CD4-positive, alpha-beta T cell (primary cell): ENCODE results near the gene CCN5. TPM values are rescaled to one million over a fixed set of nuclear protein-coding genes. Genes with fewer than 3 reads are reported as not detected.

Experiments
- ATAC-seq: fragments of 200-7000 bp; cut with Tn5 transposase; one replicate; pipeline ENCODE4 v1.10.0; 2022; ENCODE audit warnings: mild to moderate bottlenecking; ENCODE audit not compliant: poor library complexity
- CTCF ChIA-PET: fragments of 350-600 bp; sonication (Branson Sonifier 250); formaldehyde crosslinking; loops from one replicate; lab custom pipeline; 2021; ENCODE audit warnings: antibody characterized with exemption, inconsistent platforms; lab: Charles Lee
- POLR2A ChIA-PET: fragments of 350-600 bp; sonication (Branson Sonifier 250); formaldehyde crosslinking; loops from one replicate; lab custom pipeline; 2021; ENCODE audit warnings: antibody characterized with exemption, inconsistent platforms; lab: Charles Lee
- DNase-seq, 14 experiments: peaks; one replicate each; pipeline ENCODE4 v3.0.0-alpha.2; 2013 to 2020; ENCODE audit warnings: mixed read lengths in 2 of 14
- H3K27ac ChIP-seq, 2 donors: one replicate each; pipeline versions ENCODE4 v1.5.1 to v1.7.0; 2013; ENCODE audit warnings: low read length in 2 of 2, low read depth in 1 of 2, mild to moderate bottlenecking in 1 of 2
- H3K27me3 ChIP-seq, 2 experiments: 1 replicate in 1 of 2; 2 replicates in 1 of 2; pipeline versions ENCODE4 v1.6.1 to v1.7.0; 2013; ENCODE audit warnings: low read length in 2 of 2, control low read depth in 1 of 2, mild to moderate bottlenecking in 1 of 2, moderate library complexity in 1 of 2; ENCODE audit not compliant: insufficient read depth in 2 of 2, control insufficient read depth in 1 of 2
- H3K36me3 ChIP-seq: one replicate; pipeline ENCODE4 v1.6.1; 2013; ENCODE audit warnings: low read length, control low read depth; ENCODE audit not compliant: insufficient read depth
- H3K4me1 ChIP-seq: one replicate; pipeline ENCODE4 v1.6.1; 2013; ENCODE audit warnings: low read length, control low read depth; ENCODE audit not compliant: insufficient read depth
- H3K4me3 ChIP-seq: one replicate; pipeline ENCODE4 v1.5.1; 2013; ENCODE audit warnings: mild to moderate bottlenecking, low read length, moderate library complexity
- H3K9me3 ChIP-seq, 2 experiments: 1 replicate in 1 of 2; 2 replicates in 1 of 2; pipeline versions ENCODE4 v1.6.1 to v1.7.0; 2013; ENCODE audit warnings: low read length in 2 of 2, mild to moderate bottlenecking in 2 of 2, control low read depth in 1 of 2, moderate library complexity in 1 of 2; ENCODE audit not compliant: control insufficient read depth in 1 of 2, insufficient read depth in 1 of 2
- H3K27ac Mint-ChIP-seq: one replicate; pipeline ENCODE4 v1.8.0; 2020; ENCODE audit warnings: mixed read lengths
- H3K27me3 Mint-ChIP-seq: one replicate; pipeline ENCODE4 v1.8.0; 2021; ENCODE audit warnings: mixed read lengths
- H3K36me3 Mint-ChIP-seq: one replicate; pipeline ENCODE4 v1.8.0; 2021; ENCODE audit warnings: low read depth, mixed read lengths
- H3K4me1 Mint-ChIP-seq: one replicate; pipeline ENCODE4 v1.8.0; 2021; ENCODE audit warnings: low read depth, mixed read lengths
- H3K4me3 Mint-ChIP-seq: one replicate; pipeline ENCODE4 v1.8.0; 2020; ENCODE audit warnings: mild to moderate bottlenecking, mixed read lengths
- H3K9me3 Mint-ChIP-seq: one replicate; pipeline ENCODE4 v1.8.0; 2020; ENCODE audit warnings: mixed read lengths
- CTCF ChIP-seq: fragments of 200-600 bp; IDR thresholded peaks from one replicate; pipeline ENCODE4 v1.8.0; 2022; ENCODE audit warnings: antibody characterized with exemption, mild to moderate bottlenecking
- intact Hi-C, 2 experiments: fragments of 100-400 bp; cut with DNase I in 1 of 2; cut with micrococcal nuclease in 1 of 2; formaldehyde crosslinking; loops; one replicate each; pipeline versions ENCODE4 v1.15.1 to v1.9.0; 2023 to 2025; cut with DNase I, micrococcal nuclease
- total RNA-seq, 174 experiments: library from RNA in 2 of 174; stranded (reverse) in 2 of 174; gene quantifications; one replicate each; pipeline ENCODE4 v1.2.3 and lab custom pipeline; 2021 to 2026

CCN5 gene
- total RNA-seq, 2 experiments from 2014 or later, result not detected

- no peak overlapping the region for H3K27ac ChIP-seq
- DNase-seq (no peak), ATAC-seq (no peak)
- TF ChIP-seq CTCF, result no peak
- H3K27me3 Mint-ChIP-seq, result no peaks in the 10 kb centered on the region
- CTCF ChIA-PET, result no interaction called here
- POLR2A ChIA-PET, result no interaction called here
- no peaks in the 10 kb centered on the region for H3K9me3 Mint-ChIP-seq
- peaks cover 16% of the 10 kb centered on the region for H3K4me1 Mint-ChIP-seq
- no peaks in the 10 kb centered on the region for H3K9me3 ChIP-seq
- peaks cover 14% of the 10 kb centered on the region for H3K4me1 ChIP-seq
- no peaks in the 10 kb centered on the region for H3K36me3 Mint-ChIP-seq
- no peaks in the 10 kb centered on the region for H3K27me3 ChIP-seq
- intact Hi-C loops, result loop anchor here (5.0 to 10.0 kb wide), 3 partner anchors 261 to 1148 kb away; partner anchors contain the start of genes FITM2 (in 1 of the 2) and TTPAL (in 1 of the 2)
- no peaks in the 10 kb centered on the region for H3K36me3 ChIP-seq
- H3K4me3 ChIP-seq, result no peak overlapping the region
- no peak overlapping the region for H3K4me3 Mint-ChIP-seq
- no peak overlapping the region for H3K27ac Mint-ChIP-seq
These were observed 20.6 kb downstream of the CCN5 start for GRCh38 chr20:44735816-44736169.

- intact Hi-C loops, result loop anchor here (5.0 to 10.0 kb wide), 3 partner anchors 262 to 1149 kb away; partner anchors contain the start of genes FITM2 (in 1 of the 2) and TTPAL (in 1 of the 2)
- no peak for TF ChIP-seq CTCF
- peak; percentile 75 for ATAC-seq
- ChIA-PET CTCF (no interaction called here), POLR2A (no interaction called here)
- Mint-ChIP-seq H3K27ac (peak overlapping the region; percentile 1), H3K4me1 (peaks cover 16% of the 10 kb centered on the region), H3K9me3 (no peaks in the 10 kb centered on the region), H3K4me3 (peak overlapping the region; percentile 30), H3K36me3 (no peaks in the 10 kb centered on the region), H3K27me3 (no peaks in the 10 kb centered on the region)
- Histone ChIP-seq H3K4me3 (no peak overlapping the region), H3K27me3 (no peaks in the 10 kb centered on the region), H3K4me1 (peaks cover 14% of the 10 kb centered on the region), H3K27ac (no peak overlapping the region), H3K36me3 (no peaks in the 10 kb centered on the region), H3K9me3 (no peaks in the 10 kb centered on the region)
- peak in 4 of 14 experiments; percentile 34 to 79 (median 66) for DNase-seq
These were observed 21.2 kb downstream of the CCN5 start for GRCh38 chr20:44736170-44737021.

GRCh38 chr20:44737116-44737515, 21.9 kb downstream of the CCN5 start:
- no peak overlapping the region for H3K4me3 ChIP-seq
- Mint-ChIP-seq H3K4me3 (no peak overlapping the region), H3K27me3 (peaks cover 1% of the 10 kb centered on the region), H3K36me3 (no peaks in the 10 kb centered on the region), H3K27ac (no peak overlapping the region), H3K4me1 (peaks cover 16% of the 10 kb centered on the region), H3K9me3 (no peaks in the 10 kb centered on the region)
- no peaks in the 10 kb centered on the region for H3K36me3 ChIP-seq
- no peak for DNase-seq
- no peak overlapping the region for H3K27ac ChIP-seq
- no peak for TF ChIP-seq CTCF
- no peak for ATAC-seq
- peaks cover 14% of the 10 kb centered on the region for H3K4me1 ChIP-seq
- ChIA-PET CTCF (no interaction called here), POLR2A (no interaction called here)
- H3K27me3 ChIP-seq, result no peaks in the 10 kb centered on the region
- H3K9me3 ChIP-seq, result no peaks in the 10 kb centered on the region
- intact Hi-C loops, result loop anchor here (5.0 to 10.0 kb wide), 3 partner anchors 262 to 1150 kb away; partner anchors contain the start of genes FITM2 (in 1 of the 2) and TTPAL (in 1 of the 2)
